ENCODE results near the gene VAC14. TPM values are rescaled to one million over a fixed set of nuclear protein-coding genes. Genes with fewer than 3 reads are reported as not detected.

Gene VAC14
- total RNA-seq, 2 experiments from 2014 or later, result 40.3 to 44.9 TPM

GRCh38 chr16:70688246-70688742 lies 112.7 kb downstream of the VAC14 start:
- CTCF ChIA-PET, result interaction anchor here (0.5 to 2.2 kb wide), 3 partner anchors 9 to 366 kb away, joined by 3 to 6 read pairs (median 5); no protein-coding TSS in a partner anchor
- POLR2A ChIA-PET, result no interaction called here

GRCh38 chr16:70687671-70688245 lies 113.2 kb downstream of the VAC14 start:
- POLR2A ChIA-PET, result no interaction called here
- CTCF ChIA-PET, result interaction anchor here (0.5 to 2.2 kb wide), 4 partner anchors 8 to 366 kb away, joined by 3 to 8 read pairs (median 6); no protein-coding TSS in a partner anchor

- POLR2A ChIA-PET, result no interaction called here
- CTCF ChIA-PET, result interaction anchor here (0.9 to 2.2 kb wide), 3 partner anchors 8 to 84 kb away, joined by 3 to 8 read pairs (median 6); no protein-coding TSS in a partner anchor
Measured at GRCh38 chr16:70687102-70687511, 113.9 kb downstream of the VAC14 start.

GRCh38 chr16:70686376-70687101 lies 114.4 kb downstream of the VAC14 start:
- CTCF ChIA-PET, result interaction anchor here (1.7 kb wide), 1 partner anchor 85 kb away, joined by 8 read pairs; no protein-coding TSS in a partner anchor
- POLR2A ChIA-PET, result no interaction called here

GRCh38 chr16:70685938-70686375 lies 115.0 kb downstream of the VAC14 start, which contains the start of gene MTSS2:
TSS of gene MTSS2 (minus strand) at chr16:70686053. CDS start at chr16:70685791, 262 bp downstream.
- CTCF ChIA-PET, result no interaction called here
- POLR2A ChIA-PET, result no interaction called here

GRCh38 chr16:70685061-70685937 lies 115.7 kb downstream of the VAC14 start:
- CTCF ChIA-PET, result interaction anchor here (1.2 kb wide), 1 partner anchor 86 kb away, joined by 5 read pairs; no protein-coding TSS in a partner anchor
- POLR2A ChIA-PET, result no interaction called here

- CTCF ChIA-PET, result interaction anchor here (1.2 kb wide), 1 partner anchor 87 kb away, joined by 5 read pairs; no protein-coding TSS in a partner anchor
- POLR2A ChIA-PET, result no interaction called here
Measured at GRCh38 chr16:70684146-70685060, 116.6 kb downstream of the VAC14 start.

GRCh38 chr16:70683146-70683944 lies 117.6 kb downstream of the VAC14 start:
- ChIA-PET CTCF (interaction anchor here (1.0 kb wide), 1 partner anchor 1559 kb away, joined by 3 read pairs; no protein-coding TSS in a partner anchor), POLR2A (no interaction called here)

- ChIA-PET CTCF (interaction anchor here (0.5 to 1.0 kb wide), 2 partner anchors 11 to 1559 kb away, joined by 3 read pairs; no protein-coding TSS in a partner anchor), POLR2A (no interaction called here)
Measured at GRCh38 chr16:70682239-70683145, 118.5 kb downstream of the VAC14 start.

GRCh38 chr16:70681382-70682238 lies 119.3 kb downstream of the VAC14 start:
- CTCF ChIA-PET, result interaction anchor here (0.5 to 1.6 kb wide), 2 partner anchors 10 to 88 kb away, joined by 3 to 5 read pairs; no protein-coding TSS in a partner anchor
- POLR2A ChIA-PET, result no interaction called here

GRCh38 chr16:70680495-70681381 lies 120.2 kb downstream of the VAC14 start:
- POLR2A ChIA-PET, result interaction anchor here (0.6 kb wide), 1 partner anchor 90 kb away, joined by 4 read pairs; no protein-coding TSS in a partner anchor
- CTCF ChIA-PET, result interaction anchor here (0.7 to 1.6 kb wide), 2 partner anchors 78 to 89 kb away, joined by 3 to 5 read pairs; no protein-coding TSS in a partner anchor

GRCh38 chr16:70679671-70680494 lies 121.1 kb downstream of the VAC14 start:
- POLR2A ChIA-PET, result interaction anchor here (0.6 kb wide), 1 partner anchor 91 kb away, joined by 4 read pairs; no protein-coding TSS in a partner anchor
- CTCF ChIA-PET, result interaction anchor here (0.6 to 1.7 kb wide), 7 partner anchors 8 to 94 kb away, joined by 3 to 6 read pairs (median 4); no protein-coding TSS in a partner anchor

GRCh38 chr16:70678898-70679670 lies 121.9 kb downstream of the VAC14 start:
- ChIA-PET POLR2A (no interaction called here), CTCF (interaction anchor here (0.7 to 1.7 kb wide), 4 partner anchors 9 to 95 kb away, joined by 3 to 6 read pairs (median 4); no protein-coding TSS in a partner anchor)
